H9 (cell line): Measurements from ENCODE around the gene PLEKHM3. TPM values are rescaled to one million over a fixed set of nuclear protein-coding genes. Genes with fewer than 3 reads are reported as not detected.

Source experiments
- DNase-seq: peaks from one replicate; pipeline ENCODE4 v3.0.0-alpha.2; 2017
- H2AFZ ChIP-seq: one replicate; pipeline ENCODE4 v1.6.1; 2013; ENCODE audit warnings: mild to moderate bottlenecking, low read length, control low read depth, moderate library complexity
- H2AK5ac ChIP-seq: 2 replicates; pipeline ENCODE4 v1.6.1; 2013; ENCODE audit warnings: low read length, control low read depth, mixed read lengths; ENCODE audit not compliant: insufficient read length
- H2BK120ac ChIP-seq: one replicate; pipeline ENCODE4 v1.6.1; 2013; ENCODE audit warnings: low read depth, mild to moderate bottlenecking, low read length, control low read depth, inconsistent platforms; ENCODE audit not compliant: poor library complexity, severe bottlenecking
- H2BK12ac ChIP-seq: 2 replicates; pipeline ENCODE4 v1.6.1; 2013; ENCODE audit warnings: low read length, control low read depth, mixed read lengths, low read depth; ENCODE audit not compliant: insufficient read length
- H2BK15ac ChIP-seq: 2 replicates; pipeline ENCODE4 v1.6.1; 2013; ENCODE audit warnings: low read depth, low read length, control low read depth
- H2BK20ac ChIP-seq: one replicate; pipeline ENCODE4 v1.6.1; 2013; ENCODE audit warnings: low read depth, mild to moderate bottlenecking, low read length, control low read depth, inconsistent platforms; ENCODE audit not compliant: poor library complexity, severe bottlenecking
- H2BK5ac ChIP-seq: 2 replicates; pipeline ENCODE4 v1.6.1; 2013; ENCODE audit warnings: low read length, control low read depth, mixed read lengths; ENCODE audit not compliant: insufficient read length
- H3K14ac ChIP-seq: 2 replicates; pipeline ENCODE4 v1.6.1; 2013; ENCODE audit warnings: low read length, control low read depth; ENCODE audit not compliant: insufficient read depth
- H3K18ac ChIP-seq: 2 replicates; pipeline ENCODE4 v1.6.1; 2013; ENCODE audit warnings: low read depth, mild to moderate bottlenecking, mixed read lengths, low read length, control low read depth; ENCODE audit not compliant: insufficient read length
- H3K23ac ChIP-seq: 2 replicates; pipeline ENCODE4 v1.6.1; 2013; ENCODE audit warnings: low read length, control low read depth, mixed read lengths, low read depth; ENCODE audit not compliant: insufficient read length
- H3K23me2 ChIP-seq: 2 replicates; pipeline ENCODE4 v1.6.1; 2013; ENCODE audit warnings: low read depth, mild to moderate bottlenecking, mixed read lengths, low read length, control low read depth; ENCODE audit not compliant: insufficient read length, poor library complexity, severe bottlenecking
- H3K27ac ChIP-seq: 2 replicates; pipeline ENCODE4 v1.5.1; 2013; ENCODE audit warnings: low read length, control low read depth, mixed read lengths, low read depth; ENCODE audit not compliant: insufficient read length
- H3K27me3 ChIP-seq: 2 replicates; pipeline ENCODE4 v1.6.1; 2013; ENCODE audit warnings: low read length, control low read depth, inconsistent platforms; ENCODE audit not compliant: insufficient read depth
- H3K4ac ChIP-seq: 2 replicates; pipeline ENCODE4 v1.6.1; 2013; ENCODE audit warnings: low read depth, mild to moderate bottlenecking, control low read depth, inconsistent platforms, low read length, moderate library complexity
- H3K4me1 ChIP-seq: 2 replicates; pipeline ENCODE4 v1.6.1; 2013; ENCODE audit warnings: low read length, control low read depth, inconsistent platforms; ENCODE audit not compliant: insufficient read depth
- H3K4me2 ChIP-seq: 2 replicates; pipeline ENCODE4 v1.6.1; 2013; ENCODE audit warnings: low read length, control low read depth, mixed read lengths; ENCODE audit not compliant: insufficient read length, insufficient read depth
- H3K56ac ChIP-seq: 2 replicates; pipeline ENCODE4 v1.6.1; 2013; ENCODE audit warnings: low read depth, mild to moderate bottlenecking, mixed read lengths, low read length, control low read depth; ENCODE audit not compliant: insufficient read length
- H3K79me1 ChIP-seq: 2 replicates; pipeline ENCODE4 v1.6.1; 2013; ENCODE audit warnings: low read depth, mild to moderate bottlenecking, moderate library complexity, low read length, control low read depth, inconsistent platforms; ENCODE audit not compliant: insufficient read depth, poor library complexity, severe bottlenecking
- H3K79me2 ChIP-seq: 2 replicates; pipeline ENCODE4 v1.6.1; 2013; ENCODE audit warnings: low read length, control low read depth, inconsistent platforms; ENCODE audit not compliant: insufficient read depth
- H3K9ac ChIP-seq: 2 replicates; pipeline ENCODE4 v1.6.1; 2013; ENCODE audit warnings: low read length, control low read depth, mixed read lengths; ENCODE audit not compliant: insufficient read length; ENCODE audit errors: extremely low read depth
- H3K9me3 ChIP-seq: one replicate; pipeline ENCODE4 v1.6.1; 2013; ENCODE audit warnings: low read depth, low read length, inconsistent platforms; ENCODE audit not compliant: control insufficient read depth
- H3T11ph ChIP-seq: one replicate; pipeline ENCODE4 v1.6.1; 2013; ENCODE audit warnings: mild to moderate bottlenecking, low read length, control low read depth, inconsistent platforms
- H4K20me1 ChIP-seq: one replicate; pipeline ENCODE4 v1.6.1; 2013; ENCODE audit not compliant: control insufficient read depth, insufficient read length, insufficient read depth
- H4K5ac ChIP-seq: 2 replicates; pipeline ENCODE4 v1.6.1; 2013; ENCODE audit warnings: low read depth, mild to moderate bottlenecking, mixed read lengths, low read length, control low read depth; ENCODE audit not compliant: insufficient read length
- H4K8ac ChIP-seq: replicated peaks from 2 replicates; pipeline ENCODE4 v1.6.1; 2013; ENCODE audit warnings: low read length, control low read depth, mixed read lengths, low read depth; ENCODE audit not compliant: insufficient read length
- H4K91ac ChIP-seq: 2 replicates; pipeline ENCODE4 v1.6.1; 2013; ENCODE audit warnings: low read depth, mild to moderate bottlenecking, moderate library complexity, mixed read lengths, low read length, control low read depth; ENCODE audit not compliant: insufficient read length
- H3K27ac Mint-ChIP-seq, 3 experiments: 2 replicates in 2 of 3; 3 replicates in 1 of 3; pipeline ENCODE4 v1.8.0; 2020 to 2021; ENCODE audit warnings: mixed read lengths in 3 of 3, mild to moderate bottlenecking in 1 of 3, moderate library complexity in 1 of 3
- H3K27me3 Mint-ChIP-seq: 2 replicates; pipeline ENCODE4 v1.8.0; 2021; ENCODE audit warnings: low read depth, mild to moderate bottlenecking, moderate library complexity, mixed read lengths
- H3K36me3 Mint-ChIP-seq, 3 experiments: 2 replicates in 2 of 3; 3 replicates in 1 of 3; pipeline ENCODE4 v1.8.0; 2020 to 2021; ENCODE audit warnings: low read depth in 3 of 3, mixed read lengths in 3 of 3; ENCODE audit not compliant: insufficient read depth in 1 of 3
- H3K4me1 Mint-ChIP-seq, 2 experiments: 2 replicates each; pipeline ENCODE4 v1.8.0; 2020; ENCODE audit warnings: mixed read lengths in 2 of 2
- H3K4me3 Mint-ChIP-seq, 2 experiments: 2 replicates in 1 of 2; 3 replicates in 1 of 2; pipeline ENCODE4 v1.8.0; 2020 to 2021; ENCODE audit warnings: mild to moderate bottlenecking in 2 of 2, mixed read lengths in 2 of 2, moderate library complexity in 1 of 2
- H3K9me3 Mint-ChIP-seq, 2 experiments: 2 replicates in 1 of 2; 3 replicates in 1 of 2; pipeline ENCODE4 v1.8.0; 2020; ENCODE audit warnings: mild to moderate bottlenecking in 2 of 2, mixed read lengths in 2 of 2, moderate library complexity in 1 of 2
- CTCF ChIP-seq: fragments of 200-600 bp; sonication (generic); conservative IDR thresholded peaks from 3 replicates; pipeline ENCODE4 v1.8.0; 2021; ENCODE audit warnings: antibody characterized with exemption, mild to moderate bottlenecking
- WGBS: extraction: QIAGEN DNeasy Blood & Tissue Kit; methylation state at CpG from one replicate; pipeline ENCODE4 v1.1.7; 2013; ENCODE audit warnings: missing lambda C conversion rate, low lambda C conversion rate, mixed read lengths; ENCODE audit not compliant: insufficient read length; ENCODE audit errors: extremely low coverage; 5-methylcytosine and 5-hydroxymethylcytosine counted together
- total RNA-seq: library from RNA; stranded (reverse); gene quantifications from 2 replicates; pipeline ENCODE4 v1.2.1, GENCODE V29; 2021

The PLEKHM3 gene
- total RNA-seq, 1 experiment from 2014 or later: 7.5 TPM

GRCh38 chr2:208066016-208066415 is 40.7 kb upstream of the PLEKHM3 start:
- no peaks in the 10 kb centered on the region for H3K79me1 ChIP-seq
- no peak overlapping the region for H2BK15ac ChIP-seq
- 0 out of 4 replicates have a peak, but pooled peaks cover 3 to 4% of the 10 kb centered on the region in 2 experiments for H3K4me1 Mint-ChIP-seq
- no peak overlapping the region for H2BK20ac ChIP-seq
- H4K20me1 ChIP-seq: no peaks in the 10 kb centered on the region
- no peak overlapping the region for H2AFZ ChIP-seq
- H2AK5ac ChIP-seq: no peak overlapping the region
- H3K4me2 ChIP-seq: no peak overlapping the region
- H3K9me3 Mint-ChIP-seq: no peaks in the 10 kb centered on the region
- H4K5ac ChIP-seq: no peak overlapping the region
- H3K23me2 ChIP-seq: no peaks in the 10 kb centered on the region
- H3K4ac ChIP-seq: no peak overlapping the region
- no peaks in the 10 kb centered on the region for H3K36me3 Mint-ChIP-seq
- no peaks in the 10 kb centered on the region for H3K27me3 ChIP-seq
- H3K4me3 Mint-ChIP-seq: no peak overlapping the region
- H3K9me3 ChIP-seq: no peaks in the 10 kb centered on the region
- H4K8ac ChIP-seq: no peak overlapping the region
- no peak overlapping the region for H3K56ac ChIP-seq
- H4K91ac ChIP-seq: no peak overlapping the region
- H2BK5ac ChIP-seq: no peak overlapping the region
- no peak for DNase-seq
- no peak overlapping the region for H3K23ac ChIP-seq
- no peak overlapping the region for H2BK120ac ChIP-seq
- no peak overlapping the region for H3T11ph ChIP-seq
- WGBS: no CpG with 5 or more reads among the region's 4 CpGs
- no peak overlapping the region for H3K18ac ChIP-seq
- no peak overlapping the region for H2BK12ac ChIP-seq
- no peaks in the 10 kb centered on the region for H3K4me1 ChIP-seq
- H3K27ac Mint-ChIP-seq: no peak overlapping the region
- H3K27me3 Mint-ChIP-seq: no peaks in the 10 kb centered on the region
- no peak overlapping the region for H3K9ac ChIP-seq
- H3K27ac ChIP-seq: no peak overlapping the region
- no peak for TF ChIP-seq CTCF
- H3K14ac ChIP-seq: no peak overlapping the region
- no peaks in the 10 kb centered on the region for H3K79me2 ChIP-seq
